SK-N-SH treated with all-trans-retinoic acid at 6 μM for 48 hours (cell line): ENCODE measurements around the gene NDUFAF2.
"Not testable (repeated sequence)": the region's sequence is repeated elsewhere in the genome, so short reads cannot be mapped to it uniquely, and the experiment has no call there.

Experiments
- ATAC-seq: fragments of 200-7000 bp; cut with Tn5 transposase; 3 replicates; pipeline ENCODE4 v1.9.1; 2020; ENCODE audit warnings: mild to moderate bottlenecking, moderate library complexity
- ARNTL ChIP-seq: fragments of 450-650 bp; formaldehyde crosslinking; IDR thresholded peaks from 2 replicates; pipeline ENCODE4 v1.5.0; 2020; ENCODE audit warnings: low read depth, mild to moderate bottlenecking, moderate library complexity, borderline replicate concordance
- BACH2 ChIP-seq: fragments of 250-450 bp; sonication (Bioruptor Pico); IDR thresholded peaks from 2 replicates; pipeline ENCODE4 v1.9.0; 2021; ENCODE audit warnings: mild to moderate bottlenecking, borderline replicate concordance
- CSDC2 ChIP-seq: fragments of 250-450 bp; sonication (Bioruptor Pico); IDR thresholded peaks from 2 replicates; pipeline ENCODE4 v1.5.0; 2020; ENCODE audit warnings: mild to moderate bottlenecking, moderate library complexity
- CSRNP3 ChIP-seq: fragments of 250-450 bp; sonication (Bioruptor Pico); IDR thresholded peaks from 2 replicates; pipeline ENCODE4 v1.5.1; 2021; ENCODE audit warnings: mild to moderate bottlenecking, moderate library complexity
- ESRRG ChIP-seq: fragments of 250-450 bp; sonication (Bioruptor Pico); IDR thresholded peaks from 2 replicates; pipeline ENCODE4 v1.6.1; 2021; ENCODE audit warnings: mild to moderate bottlenecking
- GLIS3 ChIP-seq: fragments of 250-450 bp; sonication (Bioruptor Pico); IDR thresholded peaks from 2 replicates; pipeline ENCODE4 v1.5.0; 2020; ENCODE audit warnings: mild to moderate bottlenecking, moderate library complexity
- OSR1 ChIP-seq: fragments of 250-450 bp; sonication (Bioruptor Pico); IDR thresholded peaks from 2 replicates; pipeline ENCODE4 v1.8.0; 2022; ENCODE audit warnings: moderate library complexity, mild to moderate bottlenecking, inconsistent platforms
- PATZ1 ChIP-seq: fragments of 250-450 bp; sonication (Bioruptor Pico); IDR thresholded peaks from 2 replicates; pipeline ENCODE4 v1.8.0; 2020; ENCODE audit warnings: mild to moderate bottlenecking, moderate library complexity, borderline replicate concordance
- PPARA ChIP-seq: fragments of 250-450 bp; sonication (Bioruptor Pico); IDR thresholded peaks from 2 replicates; pipeline ENCODE4 v1.5.0; 2020; ENCODE audit warnings: mild to moderate bottlenecking, borderline replicate concordance
- RARB ChIP-seq: fragments of 250-450 bp; sonication (Bioruptor Pico); IDR thresholded peaks from 2 replicates; pipeline ENCODE4 v1.8.0; 2021; ENCODE audit warnings: mild to moderate bottlenecking, moderate library complexity
- SNAI2 ChIP-seq: fragments of 250-450 bp; sonication (Bioruptor Pico); IDR thresholded peaks from 2 replicates; pipeline ENCODE4 v1.5.0; 2020; ENCODE audit warnings: mild to moderate bottlenecking, moderate library complexity
- TCF4 ChIP-seq: fragments of 250-450 bp; sonication (Bioruptor Pico); IDR thresholded peaks from 2 replicates; pipeline ENCODE4 v1.8.0; 2021; ENCODE audit warnings: mild to moderate bottlenecking, moderate library complexity, borderline replicate concordance
- TOX ChIP-seq: fragments of 250-450 bp; sonication (Bioruptor Pico); IDR thresholded peaks from 2 replicates; pipeline ENCODE4 v1.8.0; 2021; ENCODE audit warnings: mild to moderate bottlenecking, moderate library complexity, borderline replicate concordance
- ZC3H10 ChIP-seq: fragments of 250-450 bp; sonication (Bioruptor Pico); IDR thresholded peaks from 2 replicates; pipeline ENCODE4 v1.5.1; 2021; ENCODE audit warnings: mild to moderate bottlenecking, moderate library complexity
- ZFP3 ChIP-seq: fragments of 250-450 bp; sonication (Bioruptor Pico); IDR thresholded peaks from 2 replicates; pipeline ENCODE4 v1.5.0; 2020; ENCODE audit warnings: mild to moderate bottlenecking, moderate library complexity
- ZFP30 ChIP-seq: fragments of 450-650 bp; formaldehyde crosslinking; IDR thresholded peaks from 2 replicates; pipeline ENCODE4 v1.5.0; 2022; ENCODE audit warnings: mild to moderate bottlenecking, moderate library complexity
- ZNF565 ChIP-seq: fragments of 450-650 bp; formaldehyde crosslinking; conservative IDR thresholded peaks from 2 replicates; pipeline ENCODE4 v1.5.0; 2020; ENCODE audit warnings: low read depth, mild to moderate bottlenecking, moderate library complexity
- ZNF70 ChIP-seq: fragments of 450-650 bp; formaldehyde crosslinking; IDR thresholded peaks from 2 replicates; pipeline ENCODE4 v1.5.0; 2020; ENCODE audit warnings: mild to moderate bottlenecking, moderate library complexity
- ZNF8 ChIP-seq: fragments of 450-650 bp; formaldehyde crosslinking; IDR thresholded peaks from 2 replicates; pipeline ENCODE4 v1.5.0; 2020; ENCODE audit warnings: mild to moderate bottlenecking, moderate library complexity
- TF ChIP-seq, protein P1 (sequence below): fragments of 250-450 bp; sonication (Bioruptor Pico); IDR thresholded peaks from 2 replicates; pipeline ENCODE4 v1.5.1; 2020; ENCODE audit warnings: low read depth, mild to moderate bottlenecking, moderate library complexity
- TF ChIP-seq, protein P2 (sequence below): fragments of 250-450 bp; sonication (Bioruptor Pico); IDR thresholded peaks from 2 replicates; pipeline ENCODE4 v1.8.0; 2021; ENCODE audit warnings: low read depth, mild to moderate bottlenecking, moderate library complexity, borderline replicate concordance

The NDUFAF2 gene

DNA sequence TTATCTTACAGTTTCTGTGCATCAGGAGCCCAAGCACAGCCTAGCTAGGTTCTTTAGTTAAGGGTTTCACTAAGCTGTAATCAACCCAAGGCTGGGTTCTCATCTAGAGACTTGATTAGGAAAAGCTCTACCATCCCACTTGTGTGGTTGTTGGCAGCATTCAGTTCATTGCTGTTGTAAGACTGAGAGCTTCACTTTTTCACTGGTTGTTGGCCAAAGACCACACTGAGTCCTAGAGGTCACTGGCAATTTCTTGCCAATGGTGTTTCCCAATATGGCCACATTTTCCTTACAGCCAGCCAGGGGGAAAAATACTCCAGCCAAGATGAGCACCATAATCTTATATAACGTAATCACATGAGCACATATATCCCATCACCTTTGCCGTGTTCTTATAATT lies 142.9 kb downstream of the NDUFAF2 start:
- ATAC-seq: no peak
- TF ChIP-seq, protein P1, sequence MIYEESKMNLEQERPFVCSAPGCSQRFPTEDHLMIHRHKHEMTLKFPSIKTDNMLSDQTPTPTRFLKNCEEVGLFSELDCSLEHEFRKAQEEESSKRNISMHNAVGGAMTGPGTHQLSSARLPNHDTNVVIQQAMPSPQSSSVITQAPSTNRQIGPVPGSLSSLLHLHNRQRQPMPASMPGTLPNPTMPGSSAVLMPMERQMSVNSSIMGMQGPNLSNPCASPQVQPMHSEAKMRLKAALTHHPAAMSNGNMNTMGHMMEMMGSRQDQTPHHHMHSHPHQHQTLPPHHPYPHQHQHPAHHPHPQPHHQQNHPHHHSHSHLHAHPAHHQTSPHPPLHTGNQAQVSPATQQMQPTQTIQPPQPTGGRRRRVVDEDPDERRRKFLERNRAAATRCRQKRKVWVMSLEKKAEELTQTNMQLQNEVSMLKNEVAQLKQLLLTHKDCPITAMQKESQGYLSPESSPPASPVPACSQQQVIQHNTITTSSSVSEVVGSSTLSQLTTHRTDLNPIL (CRISPR knock-in tag): no peak
- TF ChIP-seq CSRNP3 (CRISPR knock-in tag) (no peak), OSR1 (no peak), ZFP30 (CRISPR knock-in tag) (no peak)

GRCh38 chr5:61089351-61089750 lies 144.3 kb downstream of the NDUFAF2 start:
- no peak; the same call in 2 of the 3 replicates for ATAC-seq
- TF ChIP-seq GLIS3 (CRISPR knock-in tag) (no peak), PPARA (CRISPR knock-in tag) (no peak), BACH2 (CRISPR knock-in tag) (no peak), TCF4 (CRISPR knock-in tag) (no peak), ESRRG (no peak), OSR1 (no peak), ZNF565 (CRISPR knock-in tag) (no peak), ZNF70 (CRISPR knock-in tag) (no peak), ZFP30 (CRISPR knock-in tag) (no peak), ZNF8 (CRISPR knock-in tag) (no peak), ZFP3 (CRISPR knock-in tag) (no peak), ZC3H10 (no peak), TOX (no peak), CSDC2 (CRISPR knock-in tag) (no peak), ARNTL (CRISPR knock-in tag) (no peak), RARB (CRISPR knock-in tag) (no peak), CSRNP3 (CRISPR knock-in tag) (no peak)
- TF ChIP-seq, protein P2, sequence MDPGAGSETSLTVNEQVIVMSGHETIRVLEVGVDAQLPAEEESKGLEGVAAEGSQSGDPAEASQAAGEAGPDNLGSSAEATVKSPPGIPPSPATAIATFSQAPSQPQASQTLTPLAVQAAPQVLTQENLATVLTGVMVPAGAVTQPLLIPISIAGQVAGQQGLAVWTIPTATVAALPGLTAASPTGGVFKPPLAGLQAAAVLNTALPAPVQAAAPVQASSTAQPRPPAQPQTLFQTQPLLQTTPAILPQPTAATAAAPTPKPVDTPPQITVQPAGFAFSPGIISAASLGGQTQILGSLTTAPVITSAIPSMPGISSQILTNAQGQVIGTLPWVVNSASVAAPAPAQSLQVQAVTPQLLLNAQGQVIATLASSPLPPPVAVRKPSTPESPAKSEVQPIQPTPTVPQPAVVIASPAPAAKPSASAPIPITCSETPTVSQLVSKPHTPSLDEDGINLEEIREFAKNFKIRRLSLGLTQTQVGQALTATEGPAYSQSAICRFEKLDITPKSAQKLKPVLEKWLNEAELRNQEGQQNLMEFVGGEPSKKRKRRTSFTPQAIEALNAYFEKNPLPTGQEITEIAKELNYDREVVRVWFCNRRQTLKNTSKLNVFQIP (CRISPR knock-in tag): no peak
- TF ChIP-seq, protein P1 (CRISPR knock-in tag): no peak

DNA sequence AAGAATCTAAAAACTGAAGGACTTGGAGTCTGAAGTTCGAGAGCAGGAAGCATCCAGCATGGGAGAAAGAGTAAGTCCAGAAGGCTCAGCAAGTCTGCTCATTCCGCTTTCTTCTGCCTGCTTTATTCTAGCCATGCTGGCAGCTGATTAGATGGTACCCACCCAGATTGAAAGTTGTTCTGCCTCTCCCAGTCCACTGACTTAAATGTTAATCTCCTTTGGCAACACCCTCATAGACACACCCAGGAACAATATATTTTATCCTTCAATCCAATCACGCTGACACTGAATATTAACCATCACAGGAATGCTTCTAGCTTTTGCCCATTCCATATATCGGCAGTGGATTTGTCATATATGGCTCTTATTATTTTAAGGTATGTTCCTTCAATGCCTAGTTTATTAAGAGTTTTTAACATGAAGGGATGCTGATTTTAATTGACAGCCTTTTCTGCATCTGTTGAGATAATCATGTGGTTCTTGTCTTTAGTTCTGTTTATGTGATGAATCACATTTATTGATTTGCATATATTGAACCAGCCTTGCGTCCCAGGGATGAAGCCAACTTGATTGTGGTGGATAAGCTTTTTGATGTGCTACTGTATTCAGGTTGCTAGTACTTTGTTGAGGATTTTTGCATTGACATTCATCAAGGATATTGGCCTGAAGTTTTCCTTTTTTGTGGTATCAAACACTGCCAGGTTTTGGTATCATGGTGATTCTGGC lies 148.2 kb downstream of the NDUFAF2 start:
- ATAC-seq: not testable (repeated sequence)

DNA sequence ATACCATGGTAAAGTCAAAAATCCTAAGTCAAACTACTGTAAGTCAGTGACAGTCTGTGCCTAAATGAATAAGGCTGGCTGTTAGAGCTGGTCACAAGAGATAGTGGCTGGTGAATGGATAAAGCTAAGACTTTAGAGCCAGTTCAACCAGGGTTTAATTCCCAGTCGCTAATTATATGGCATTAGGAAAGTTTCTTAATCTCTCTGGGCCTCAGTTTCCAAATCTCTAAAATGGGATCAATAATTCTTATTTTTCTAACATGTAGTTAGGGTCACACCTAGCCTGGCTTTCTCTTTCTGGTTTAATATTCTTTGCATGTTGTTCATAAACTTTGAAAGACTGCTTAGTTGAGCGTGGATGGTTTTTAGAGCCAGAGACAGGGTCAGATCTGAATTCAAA lies 152.5 kb downstream of the NDUFAF2 start:
- TF ChIP-seq ESRRG (no peak), OSR1 (no peak), ZFP30 (CRISPR knock-in tag) (no peak), PATZ1 (CRISPR knock-in tag) (no peak), SNAI2 (CRISPR knock-in tag) (no peak), ZNF70 (CRISPR knock-in tag) (no peak), TOX (no peak)
- TF ChIP-seq, protein P1 (CRISPR knock-in tag): no peak
- no peak for ATAC-seq
